Fibroblast of lung (primary cell): ENCODE results near the gene CADM2. TPM values are rescaled to one million over a fixed set of nuclear protein-coding genes. Genes with fewer than 3 reads are reported as not detected.

Experiments used
- DNase-seq, 2 donors: peaks; one replicate each; pipeline versions ENCODE4 v3.0.0 to v3.0.0-alpha.2; 2010; ENCODE audit warnings: low read depth in 2 of 2
- H2AFZ ChIP-seq: 2 replicates; pipeline ENCODE4 v1.5.1; 2012; ENCODE audit warnings: low read length, control low read depth, inconsistent platforms
- H3K27ac ChIP-seq: 2 replicates; pipeline ENCODE4 v1.5.1; 2011; ENCODE audit warnings: low read length, control low read depth; ENCODE audit not compliant: insufficient read depth
- H3K27me3 ChIP-seq: 2 replicates; pipeline ENCODE4 v1.5.1; 2011; ENCODE audit warnings: mild to moderate bottlenecking, low read length; ENCODE audit not compliant: control insufficient read depth, insufficient read depth
- H3K36me3 ChIP-seq: 2 replicates; pipeline ENCODE4 v1.5.1; 2011; ENCODE audit warnings: low read length; ENCODE audit not compliant: control insufficient read depth, insufficient read depth
- H3K4me1 ChIP-seq: 2 replicates; pipeline ENCODE4 v1.5.1; 2011; ENCODE audit warnings: low read length; ENCODE audit not compliant: control insufficient read depth, insufficient read depth; ENCODE audit errors: extremely low read depth
- H3K4me2 ChIP-seq: 2 replicates; pipeline ENCODE4 v1.5.1; 2011; ENCODE audit warnings: low read length, control low read depth; ENCODE audit not compliant: insufficient read depth; ENCODE audit errors: extremely low read depth
- H3K4me3 ChIP-seq, 4 experiments: fragments of 200-600 bp in 1 of 4; sonication (generic) in 1 of 4; replicated peaks in 1 of 4; 2 replicates each; pipeline ENCODE4 v1.5.1; 2011 to 2016; ENCODE audit warnings: low read length in 4 of 4, low read depth in 3 of 4, mild to moderate bottlenecking in 3 of 4, control low read depth in 2 of 4, inconsistent platforms in 1 of 4, mixed read lengths in 1 of 4; ENCODE audit not compliant: insufficient read depth in 1 of 4; ENCODE audit errors: control extremely low read depth in 1 of 4
- H3K79me2 ChIP-seq: 2 replicates; pipeline ENCODE4 v1.5.1; 2012; ENCODE audit warnings: mild to moderate bottlenecking, low read length, inconsistent platforms; ENCODE audit not compliant: control insufficient read depth, insufficient read depth
- H3K9ac ChIP-seq: 2 replicates; pipeline ENCODE4 v1.5.1; 2011; ENCODE audit warnings: mild to moderate bottlenecking, low read length, control low read depth; ENCODE audit not compliant: insufficient read depth
- H3K9me3 ChIP-seq: 2 replicates; pipeline ENCODE4 v1.5.1; 2012; ENCODE audit warnings: low read depth, low read length; ENCODE audit not compliant: control insufficient read depth, insufficient read depth
- H4K20me1 ChIP-seq: 2 replicates; pipeline ENCODE4 v1.5.1; 2011; ENCODE audit warnings: low read length; ENCODE audit not compliant: control insufficient read depth, insufficient read depth; ENCODE audit errors: extremely low read depth
- CTCF ChIP-seq, 2 donors: IDR thresholded peaks in 1 of 2; conservative IDR thresholded peaks in 1 of 2; 1 replicate in 1 of 2; 2 replicates in 1 of 2; pipeline ENCODE4 v1.5.1; 2011 to 2012; ENCODE audit warnings: low read length in 2 of 2, control low read depth in 1 of 2, inconsistent platforms in 1 of 2, low read depth in 1 of 2, mild to moderate bottlenecking in 1 of 2
- EZH2 ChIP-seq: IDR thresholded peaks from 2 replicates; pipeline ENCODE4 v1.5.1; 2012; ENCODE audit warnings: low read length, control low read depth, mild to moderate bottlenecking; ENCODE audit errors: missing control alignments
- polyA plus RNA-seq, 2 donors: library from polyadenylated mRNA; depleted of rRNA in 1 of 2; stranded (reverse) in 1 of 2; unstranded in 1 of 2; fragments of >200 nt; gene quantifications; 2 replicates each; pipeline ENCODE4 v1.2.1, GENCODE V29; 2011 to 2012; ENCODE audit warnings: missing spikeins in 1 of 2
- total RNA-seq: library from RNA; depleted of rRNA; stranded (reverse); fragments of >200 nt; gene quantifications from 2 replicates; pipeline ENCODE4 v1.2.1, GENCODE V29; 2014

The CADM2 gene
- total and polyA plus RNA-seq, 2 donors (not counting 1 experiment from before 2014, with no cell fraction given), result under 0.01 to 0.12 TPM

- Histone ChIP-seq H4K20me1 (no peaks in the 10 kb centered on the region), H3K79me2 (no peaks in the 10 kb centered on the region), H3K36me3 (no peaks in the 10 kb centered on the region), H2AFZ (no peak overlapping the region), H3K4me2 (no peak overlapping the region), H3K27ac (no peak overlapping the region), H3K4me1 (no peaks in the 10 kb centered on the region), H3K9ac (no peak overlapping the region), H3K4me3 (no peak overlapping the region), H3K27me3 (no peaks in the 10 kb centered on the region), H3K9me3 (no peaks in the 10 kb centered on the region)
- TF ChIP-seq EZH2, result no peak
- no peak for DNase-seq
Observed at GRCh38 chr3:85370341-85370740, 411.6 kb downstream of the CADM2 start.

DNA sequence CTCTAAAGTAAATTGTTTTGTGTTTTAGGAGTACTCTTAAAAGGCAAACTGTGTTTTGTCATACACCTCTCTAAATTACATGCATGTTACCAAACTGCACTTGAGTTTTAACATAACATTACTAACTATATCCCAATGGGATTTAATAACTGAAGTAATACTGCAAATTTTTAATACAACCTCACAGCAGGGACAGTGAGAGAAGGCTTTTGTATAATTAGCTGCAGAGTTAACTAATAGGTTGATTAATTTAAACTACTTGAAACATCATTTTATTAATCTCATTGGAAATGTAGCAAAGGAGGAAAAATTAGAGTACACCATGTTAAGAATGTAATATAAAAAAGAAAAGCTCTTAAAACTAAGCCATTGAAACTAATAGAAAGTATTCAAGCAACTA lies 417.3 kb downstream of the CADM2 start:
- TF ChIP-seq EZH2 (no peak), CTCF (conservative IDR thresholded peaks at IDR 0.05 in 1 of 2, IDR thresholded peaks at IDR 0.05 in 1 of 2; ENCODE audit: low read depth in 1 of 2, low read length in 2 of 2) (no peak)
- H4K20me1 ChIP-seq, result no peaks in the 10 kb centered on the region
- DNase-seq, result no peak
- no peaks in the 10 kb centered on the region for H3K4me1 ChIP-seq
- no peaks in the 10 kb centered on the region for H3K36me3 ChIP-seq
- H3K27ac ChIP-seq, result no peak overlapping the region
- H3K4me2 ChIP-seq, result no peak overlapping the region
- no peaks in the 10 kb centered on the region for H3K27me3 ChIP-seq
- no peaks in the 10 kb centered on the region for H3K9me3 ChIP-seq
- no peak overlapping the region for H3K9ac ChIP-seq
- H3K79me2 ChIP-seq, result no peaks in the 10 kb centered on the region
- no peak overlapping the region for H2AFZ ChIP-seq
- no peak overlapping the region for H3K4me3 ChIP-seq

- Histone ChIP-seq H3K79me2 (no peaks in the 10 kb centered on the region), H3K4me2 (no peak overlapping the region), H3K9ac (no peak overlapping the region), H3K27ac (no peak overlapping the region), H4K20me1 (no peaks in the 10 kb centered on the region), H3K4me3 (no peak overlapping the region), H3K27me3 (no peaks in the 10 kb centered on the region), H2AFZ (no peak overlapping the region), H3K4me1 (no peaks in the 10 kb centered on the region), H3K9me3 (no peaks in the 10 kb centered on the region), H3K36me3 (no peaks in the 10 kb centered on the region)
- DNase-seq, result no peak
- TF ChIP-seq CTCF (conservative IDR thresholded peaks at IDR 0.05 in 1 of 2, IDR thresholded peaks at IDR 0.05 in 1 of 2; ENCODE audit: low read depth in 1 of 2, low read length in 2 of 2) (no peak), EZH2 (no peak)
Observed at GRCh38 chr3:85377115-85377514, 418.3 kb downstream of the CADM2 start.
